ENCODE results near the gene AACS.

Gene AACS, protein sequence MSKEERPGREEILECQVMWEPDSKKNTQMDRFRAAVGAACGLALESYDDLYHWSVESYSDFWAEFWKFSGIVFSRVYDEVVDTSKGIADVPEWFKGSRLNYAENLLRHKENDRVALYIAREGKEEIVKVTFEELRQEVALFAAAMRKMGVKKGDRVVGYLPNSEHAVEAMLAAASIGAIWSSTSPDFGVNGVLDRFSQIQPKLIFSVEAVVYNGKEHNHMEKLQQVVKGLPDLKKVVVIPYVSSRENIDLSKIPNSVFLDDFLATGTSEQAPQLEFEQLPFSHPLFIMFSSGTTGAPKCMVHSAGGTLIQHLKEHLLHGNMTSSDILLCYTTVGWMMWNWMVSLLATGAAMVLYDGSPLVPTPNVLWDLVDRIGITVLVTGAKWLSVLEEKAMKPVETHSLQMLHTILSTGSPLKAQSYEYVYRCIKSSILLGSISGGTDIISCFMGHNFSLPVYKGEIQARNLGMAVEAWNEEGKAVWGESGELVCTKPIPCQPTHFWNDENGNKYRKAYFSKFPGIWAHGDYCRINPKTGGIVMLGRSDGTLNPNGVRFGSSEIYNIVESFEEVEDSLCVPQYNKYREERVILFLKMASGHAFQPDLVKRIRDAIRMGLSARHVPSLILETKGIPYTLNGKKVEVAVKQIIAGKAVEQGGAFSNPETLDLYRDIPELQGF

DNA sequence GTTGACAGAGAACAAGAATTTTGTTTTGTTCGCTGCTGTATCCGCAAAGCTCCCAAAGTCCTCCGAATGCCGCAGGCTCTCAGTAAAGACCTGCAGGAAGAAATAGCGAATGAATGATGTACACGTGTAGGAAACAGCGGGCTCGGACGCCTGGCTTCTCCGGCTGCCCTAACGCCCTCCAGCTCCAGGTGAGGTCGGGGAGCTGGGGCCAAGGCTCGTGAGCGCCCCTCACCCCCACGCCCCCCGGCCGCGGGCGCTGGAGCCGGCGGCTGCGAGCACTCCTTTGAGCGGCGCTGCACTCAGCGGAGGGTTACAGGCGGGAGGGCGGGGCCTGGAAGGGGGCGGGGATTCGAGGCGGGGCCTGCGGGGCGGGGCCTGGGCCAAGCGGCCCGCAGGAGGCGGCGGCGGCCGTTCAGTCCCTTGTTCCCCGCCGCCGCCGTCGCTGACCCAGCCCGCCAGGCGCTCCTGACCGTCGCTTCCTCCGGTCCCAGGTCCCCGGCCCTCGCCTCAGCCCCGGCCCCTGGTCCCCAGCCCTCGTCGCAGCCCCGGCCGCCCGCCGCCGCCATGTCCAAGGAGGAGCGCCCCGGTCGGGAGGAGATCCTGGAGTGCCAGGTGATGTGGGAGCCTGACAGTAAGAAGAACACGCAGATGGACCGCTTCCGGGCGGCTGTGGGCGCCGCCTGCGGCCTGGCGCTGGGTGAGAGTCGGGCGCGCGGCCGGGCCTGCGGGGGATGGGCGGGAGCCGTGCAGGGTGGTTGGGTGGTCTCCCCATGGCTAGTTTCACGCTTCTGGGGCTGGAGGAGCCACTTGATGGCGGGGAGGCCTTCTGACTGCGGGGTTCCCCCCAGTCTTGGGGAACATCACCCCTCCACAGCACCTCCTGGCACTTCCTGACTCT is at the start of gene AACS:
AACS (plus strand) TSS at position 415 of the 898 bp plus-strand sequence; CDS start at position 565, 150 bp downstream.
- POLR2A ChIA-PET, result interaction anchor here (0.7 to 1.9 kb wide), 7 partner anchors 11 to 125 kb away, joined by 3 to 23 read pairs (median 4); no protein-coding TSS in a partner anchor
- TF ChIP-seq SCRT2 (tag by site-specific recombination; IDR thresholded peaks at IDR 0.05) (peak; percentile 37; the same call in 1 of the 2 replicates), KLF16 (tag by site-specific recombination; IDR thresholded peaks at IDR 0.05) (peak; percentile 61; the same call in 1 of the 2 replicates), ZNF529 (tag by site-specific recombination; IDR thresholded peaks at IDR 0.05; ENCODE audit: insufficient replicate concordance) (no peak), ZNF426 (tag by site-specific recombination; IDR thresholded peaks at IDR 0.05) (no peak), ZNF623 (tag by site-specific recombination; IDR thresholded peaks at IDR 0.05) (no peak), SCRT1 (tag by site-specific recombination; IDR thresholded peaks at IDR 0.05; ENCODE audit: borderline replicate concordance) (0 out of 2 replicates have a peak, but pooled peaks have one; percentile 11), ZFHX2 (tag by site-specific recombination; conservative IDR thresholded peaks at IDR 0.05) (peak; percentile 61), ZNF24 (tag by site-specific recombination; IDR thresholded peaks at IDR 0.05) (peak; percentile 97), ZNF366 (tag by site-specific recombination; conservative IDR thresholded peaks at IDR 0.05) (peak; percentile 37; the same call in 1 of the 2 replicates), ZNF391 (tag by site-specific recombination; IDR thresholded peaks at IDR 0.05; ENCODE audit: borderline replicate concordance, low read depth) (peak; percentile 48; the same call in 1 of the 2 replicates), KLF10 (tag by site-specific recombination; IDR thresholded peaks at IDR 0.05) (0 out of 2 replicates have a peak, but pooled peaks have one; percentile 27), SP7 (tag by site-specific recombination; IDR thresholded peaks at IDR 0.05) (peak; percentile 25; the same call in 1 of the 2 replicates), YY1 (tag by site-specific recombination; IDR thresholded peaks at IDR 0.05) (peak; percentile 16; the same call in 1 of the 2 replicates), ZBTB8A (tag by site-specific recombination; IDR thresholded peaks at IDR 0.05) (peak; percentile 87), ZNF785 (tag by site-specific recombination; IDR thresholded peaks at IDR 0.05) (0 out of 2 replicates have a peak, but pooled peaks have one; percentile 29), ZNF629 (tag by site-specific recombination; IDR thresholded peaks at IDR 0.05) (peak; percentile 33; the same call in 1 of the 2 replicates), ZNF621 (tag by site-specific recombination; IDR thresholded peaks at IDR 0.05) (no peak), ZNF610 (tag by site-specific recombination; IDR thresholded peaks at IDR 0.05; ENCODE audit: borderline replicate concordance) (0 out of 2 replicates have a peak, but pooled peaks have one; percentile 16), KLF1 (tag by site-specific recombination; IDR thresholded peaks at IDR 0.05) (peak; percentile 50; the same call in 1 of the 2 replicates), ZFP3 (tag by site-specific recombination; IDR thresholded peaks at IDR 0.05; ENCODE audit: low read depth) (no peak)
- TF ChIP-seq, protein P1, sequence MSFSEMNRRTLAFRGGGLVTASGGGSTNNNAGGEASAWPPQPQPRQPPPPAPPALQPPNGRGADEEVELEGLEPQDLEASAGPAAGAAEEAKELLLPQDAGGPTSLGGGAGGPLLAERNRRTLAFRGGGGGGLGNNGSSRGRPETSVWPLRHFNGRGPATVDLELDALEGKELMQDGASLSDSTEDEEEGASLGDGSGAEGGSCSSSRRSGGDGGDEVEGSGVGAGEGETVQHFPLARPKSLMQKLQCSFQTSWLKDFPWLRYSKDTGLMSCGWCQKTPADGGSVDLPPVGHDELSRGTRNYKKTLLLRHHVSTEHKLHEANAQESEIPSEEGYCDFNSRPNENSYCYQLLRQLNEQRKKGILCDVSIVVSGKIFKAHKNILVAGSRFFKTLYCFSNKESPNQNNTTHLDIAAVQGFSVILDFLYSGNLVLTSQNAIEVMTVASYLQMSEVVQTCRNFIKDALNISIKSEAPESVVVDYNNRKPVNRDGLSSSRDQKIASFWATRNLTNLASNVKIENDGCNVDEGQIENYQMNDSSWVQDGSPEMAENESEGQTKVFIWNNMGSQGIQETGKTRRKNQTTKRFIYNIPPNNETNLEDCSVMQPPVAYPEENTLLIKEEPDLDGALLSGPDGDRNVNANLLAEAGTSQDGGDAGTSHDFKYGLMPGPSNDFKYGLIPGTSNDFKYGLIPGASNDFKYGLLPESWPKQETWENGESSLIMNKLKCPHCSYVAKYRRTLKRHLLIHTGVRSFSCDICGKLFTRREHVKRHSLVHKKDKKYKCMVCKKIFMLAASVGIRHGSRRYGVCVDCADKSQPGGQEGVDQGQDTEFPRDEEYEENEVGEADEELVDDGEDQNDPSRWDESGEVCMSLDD (tag by site-specific recombination; IDR thresholded peaks at IDR 0.05), result peak; percentile 79; the same call in 1 of the 2 replicates
- TF ChIP-seq, protein P2, sequence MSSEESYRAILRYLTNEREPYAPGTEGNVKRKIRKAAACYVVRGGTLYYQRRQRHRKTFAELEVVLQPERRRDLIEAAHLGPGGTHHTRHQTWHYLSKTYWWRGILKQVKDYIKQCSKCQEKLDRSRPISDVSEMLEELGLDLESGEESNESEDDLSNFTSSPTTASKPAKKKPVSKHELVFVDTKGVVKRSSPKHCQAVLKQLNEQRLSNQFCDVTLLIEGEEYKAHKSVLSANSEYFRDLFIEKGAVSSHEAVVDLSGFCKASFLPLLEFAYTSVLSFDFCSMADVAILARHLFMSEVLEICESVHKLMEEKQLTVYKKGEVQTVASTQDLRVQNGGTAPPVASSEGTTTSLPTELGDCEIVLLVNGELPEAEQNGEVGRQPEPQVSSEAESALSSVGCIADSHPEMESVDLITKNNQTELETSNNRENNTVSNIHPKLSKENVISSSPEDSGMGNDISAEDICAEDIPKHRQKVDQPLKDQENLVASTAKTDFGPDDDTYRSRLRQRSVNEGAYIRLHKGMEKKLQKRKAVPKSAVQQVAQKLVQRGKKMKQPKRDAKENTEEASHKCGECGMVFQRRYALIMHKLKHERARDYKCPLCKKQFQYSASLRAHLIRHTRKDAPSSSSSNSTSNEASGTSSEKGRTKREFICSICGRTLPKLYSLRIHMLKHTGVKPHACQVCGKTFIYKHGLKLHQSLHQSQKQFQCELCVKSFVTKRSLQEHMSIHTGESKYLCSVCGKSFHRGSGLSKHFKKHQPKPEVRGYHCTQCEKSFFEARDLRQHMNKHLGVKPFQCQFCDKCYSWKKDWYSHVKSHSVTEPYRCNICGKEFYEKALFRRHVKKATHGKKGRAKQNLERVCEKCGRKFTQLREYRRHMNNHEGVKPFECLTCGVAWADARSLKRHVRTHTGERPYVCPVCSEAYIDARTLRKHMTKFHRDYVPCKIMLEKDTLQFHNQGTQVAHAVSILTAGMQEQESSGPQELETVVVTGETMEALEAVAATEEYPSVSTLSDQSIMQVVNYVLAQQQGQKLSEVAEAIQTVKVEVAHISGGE (tag by site-specific recombination; conservative IDR thresholded peaks at IDR 0.05; ENCODE audit: low read depth), result peak; percentile 76
- TF ChIP-seq, protein P3, sequence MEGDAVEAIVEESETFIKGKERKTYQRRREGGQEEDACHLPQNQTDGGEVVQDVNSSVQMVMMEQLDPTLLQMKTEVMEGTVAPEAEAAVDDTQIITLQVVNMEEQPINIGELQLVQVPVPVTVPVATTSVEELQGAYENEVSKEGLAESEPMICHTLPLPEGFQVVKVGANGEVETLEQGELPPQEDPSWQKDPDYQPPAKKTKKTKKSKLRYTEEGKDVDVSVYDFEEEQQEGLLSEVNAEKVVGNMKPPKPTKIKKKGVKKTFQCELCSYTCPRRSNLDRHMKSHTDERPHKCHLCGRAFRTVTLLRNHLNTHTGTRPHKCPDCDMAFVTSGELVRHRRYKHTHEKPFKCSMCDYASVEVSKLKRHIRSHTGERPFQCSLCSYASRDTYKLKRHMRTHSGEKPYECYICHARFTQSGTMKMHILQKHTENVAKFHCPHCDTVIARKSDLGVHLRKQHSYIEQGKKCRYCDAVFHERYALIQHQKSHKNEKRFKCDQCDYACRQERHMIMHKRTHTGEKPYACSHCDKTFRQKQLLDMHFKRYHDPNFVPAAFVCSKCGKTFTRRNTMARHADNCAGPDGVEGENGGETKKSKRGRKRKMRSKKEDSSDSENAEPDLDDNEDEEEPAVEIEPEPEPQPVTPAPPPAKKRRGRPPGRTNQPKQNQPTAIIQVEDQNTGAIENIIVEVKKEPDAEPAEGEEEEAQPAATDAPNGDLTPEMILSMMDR (tag by site-specific recombination; IDR thresholded peaks at IDR 0.05), result peak; percentile 63
- TF ChIP-seq, protein P4, sequence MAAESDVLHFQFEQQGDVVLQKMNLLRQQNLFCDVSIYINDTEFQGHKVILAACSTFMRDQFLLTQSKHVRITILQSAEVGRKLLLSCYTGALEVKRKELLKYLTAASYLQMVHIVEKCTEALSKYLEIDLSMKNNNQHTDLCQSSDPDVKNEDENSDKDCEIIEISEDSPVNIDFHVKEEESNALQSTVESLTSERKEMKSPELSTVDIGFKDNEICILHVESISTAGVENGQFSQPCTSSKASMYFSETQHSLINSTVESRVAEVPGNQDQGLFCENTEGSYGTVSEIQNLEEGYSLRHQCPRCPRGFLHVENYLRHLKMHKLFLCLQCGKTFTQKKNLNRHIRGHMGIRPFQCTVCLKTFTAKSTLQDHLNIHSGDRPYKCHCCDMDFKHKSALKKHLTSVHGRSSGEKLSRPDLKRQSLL (tag by site-specific recombination; IDR thresholded peaks at IDR 0.05), result peak; percentile 96

More for the DNA sequence above, at the start of gene AACS:
- Histone ChIP-seq H3K36me3 (ENCODE audit: control insufficient read depth in 2 of 2, insufficient read depth in 1 of 2, low read length in 2 of 2) (peaks cover 0 to 9% of the 10 kb centered on the region in 2 experiments; a peak in 2 of 3 replicates), H3K4me3 (ENCODE audit: low read depth, low read length) (peak within 1 kb of the TSS; percentile 68), H3K4me1 (ENCODE audit: control insufficient read depth, insufficient read depth, low read length) (0 out of 2 replicates have a peak, but pooled peaks cover 6% of the 10 kb centered on the region), H3K9me3 (ENCODE audit: control insufficient read depth, insufficient read depth, low read depth, low read length) (no peaks in the 10 kb centered on the region), H3K27ac (ENCODE audit: extremely low read depth, low read depth, low read length) (peak within 1 kb of the TSS; percentile 62; the same call in 1 of the 2 replicates)
- CTCF ChIA-PET, result interaction anchor here (0.6 to 1.2 kb wide), 3 partner anchors 14 to 159 kb away, joined by 3 to 6 read pairs (median 3); no protein-coding TSS in a partner anchor
